ENCODE results near the gene BHLHE40. TPM values are rescaled to one million over a fixed set of nuclear protein-coding genes. Genes with fewer than 3 reads are reported as not detected.

BHLHE40 gene
- polyA plus RNA-seq, 1 of the 3 experiments (the other 2 are of a cell fraction), result 62.2 TPM

DNA sequence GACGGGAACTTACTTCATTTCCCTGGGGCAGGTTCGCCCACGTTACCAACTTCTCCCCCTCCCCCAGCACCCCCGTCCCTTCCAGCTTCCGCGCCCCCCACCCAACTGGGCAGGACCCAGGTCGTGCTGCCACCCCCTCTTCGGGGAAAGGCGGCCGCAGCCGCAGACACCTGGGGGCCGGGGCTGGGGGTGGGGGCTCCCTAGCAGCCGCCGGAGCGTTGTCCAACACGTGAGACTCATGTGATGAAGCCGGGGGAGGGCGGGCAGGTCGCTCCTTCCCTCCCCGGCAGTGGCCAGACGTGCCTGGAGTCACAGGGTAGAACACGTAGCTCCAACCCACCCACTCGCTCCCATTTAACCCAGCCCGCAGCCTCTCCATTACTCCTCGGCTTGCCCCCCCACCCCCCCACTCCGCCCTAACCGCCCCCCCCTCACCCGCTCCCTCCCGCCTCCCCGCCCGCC is 240 bp upstream of the BHLHE40 start (continued):
- TF ChIP-seq, protein P1, sequence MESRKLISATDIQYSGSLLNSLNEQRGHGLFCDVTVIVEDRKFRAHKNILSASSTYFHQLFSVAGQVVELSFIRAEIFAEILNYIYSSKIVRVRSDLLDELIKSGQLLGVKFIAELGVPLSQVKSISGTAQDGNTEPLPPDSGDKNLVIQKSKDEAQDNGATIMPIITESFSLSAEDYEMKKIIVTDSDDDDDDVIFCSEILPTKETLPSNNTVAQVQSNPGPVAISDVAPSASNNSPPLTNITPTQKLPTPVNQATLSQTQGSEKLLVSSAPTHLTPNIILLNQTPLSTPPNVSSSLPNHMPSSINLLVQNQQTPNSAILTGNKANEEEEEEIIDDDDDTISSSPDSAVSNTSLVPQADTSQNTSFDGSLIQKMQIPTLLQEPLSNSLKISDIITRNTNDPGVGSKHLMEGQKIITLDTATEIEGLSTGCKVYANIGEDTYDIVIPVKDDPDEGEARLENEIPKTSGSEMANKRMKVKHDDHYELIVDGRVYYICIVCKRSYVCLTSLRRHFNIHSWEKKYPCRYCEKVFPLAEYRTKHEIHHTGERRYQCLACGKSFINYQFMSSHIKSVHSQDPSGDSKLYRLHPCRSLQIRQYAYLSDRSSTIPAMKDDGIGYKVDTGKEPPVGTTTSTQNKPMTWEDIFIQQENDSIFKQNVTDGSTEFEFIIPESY (IDR thresholded peaks at IDR 0.05; ENCODE audit: borderline replicate concordance, low read depth), result no peak
- TF ChIP-seq EP300 (IDR thresholded peaks at IDR 0.05; ENCODE audit: borderline replicate concordance in 1 of 2, low read depth in 1 of 2, low read length in 1 of 2) (no peak), CHD2 (IDR thresholded peaks at IDR 0.05; ENCODE audit: low read length, partially characterized antibody) (no peak), RFX5 (IDR thresholded peaks at IDR 0.05; ENCODE audit: low read length) (no peak), MEF2A (IDR thresholded peaks at IDR 0.05; ENCODE audit: borderline replicate concordance, low read depth) (no peak), POLR2AphosphoS5 (IDR thresholded peaks at IDR 0.05; ENCODE audit: low read depth, low read length) (no peak; the same call in 1 of the 2 replicates)
- TF ChIP-seq, protein P2, sequence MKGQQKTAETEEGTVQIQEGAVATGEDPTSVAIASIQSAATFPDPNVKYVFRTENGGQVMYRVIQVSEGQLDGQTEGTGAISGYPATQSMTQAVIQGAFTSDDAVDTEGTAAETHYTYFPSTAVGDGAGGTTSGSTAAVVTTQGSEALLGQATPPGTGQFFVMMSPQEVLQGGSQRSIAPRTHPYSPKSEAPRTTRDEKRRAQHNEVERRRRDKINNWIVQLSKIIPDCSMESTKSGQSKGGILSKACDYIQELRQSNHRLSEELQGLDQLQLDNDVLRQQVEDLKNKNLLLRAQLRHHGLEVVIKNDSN (IDR thresholded peaks at IDR 0.05; ENCODE audit: borderline replicate concordance, low read depth), result peak; percentile 80; the same call in 1 of the 2 replicates
- TF ChIP-seq, protein P3, sequence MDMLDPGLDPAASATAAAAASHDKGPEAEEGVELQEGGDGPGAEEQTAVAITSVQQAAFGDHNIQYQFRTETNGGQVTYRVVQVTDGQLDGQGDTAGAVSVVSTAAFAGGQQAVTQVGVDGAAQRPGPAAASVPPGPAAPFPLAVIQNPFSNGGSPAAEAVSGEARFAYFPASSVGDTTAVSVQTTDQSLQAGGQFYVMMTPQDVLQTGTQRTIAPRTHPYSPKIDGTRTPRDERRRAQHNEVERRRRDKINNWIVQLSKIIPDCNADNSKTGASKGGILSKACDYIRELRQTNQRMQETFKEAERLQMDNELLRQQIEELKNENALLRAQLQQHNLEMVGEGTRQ (IDR thresholded peaks at IDR 0.05; ENCODE audit: borderline replicate concordance, low read depth, low read length), result peak; percentile 20; the same call in 1 of the 2 replicates

GRCh38 chr3:4980229-4981203 is 1.3 kb downstream of the BHLHE40 start:
- peak; percentile 82 for DNase-seq
- H3K9me2 ChIP-seq, result no peaks in the 10 kb centered on the region
- H3K4me1 ChIP-seq (ENCODE audit: control insufficient read depth in 1 of 2, insufficient read depth in 2 of 2, low read depth in 1 of 2, low read length in 1 of 2), result peaks cover 28 to 37% of the 10 kb centered on the region in 2 experiments; a peak in 3 of 4 replicates
- peaks cover 26% of the 10 kb centered on the region in 2 experiments for H3K36me3 ChIP-seq (replicated peaks in 1 of 2; ENCODE audit: control insufficient read depth in 1 of 2, insufficient read depth in 2 of 2, low read length in 1 of 2)
- H3K27me3 ChIP-seq (ENCODE audit: insufficient read depth), result no peaks in the 10 kb centered on the region
- H3K79me2 ChIP-seq (ENCODE audit: insufficient read depth), result peaks cover 58% of the 10 kb centered on the region
- peak overlapping the region; percentile 69 to 98 for H3K4me3 ChIP-seq (ENCODE audit: low read depth in 2 of 2, low read length in 1 of 2)
- H3F3A ChIP-seq (replicated peaks; ENCODE audit: insufficient read depth), result peaks cover 48% of the 10 kb centered on the region
- H3K27ac ChIP-seq (ENCODE audit: low read depth in 2 of 2, low read length in 1 of 2), result peak overlapping the region; percentile 91 to 95
- H2AFZ ChIP-seq (ENCODE audit: low read depth), result no peak overlapping the region; the same call in 1 of the 2 replicates
- 17% methylated on average over 15 of the region's 32 CpGs for WGBS (ENCODE audit: low lambda C conversion rate)
- peak overlapping the region; percentile 76 for H3K4me2 ChIP-seq
- H3K9me3 ChIP-seq, result no peaks in the 10 kb centered on the region
- peaks cover 16% of the 10 kb centered on the region for H4K20me1 ChIP-seq (ENCODE audit: insufficient read depth)
- peak overlapping the region; percentile 98 for H3K9ac ChIP-seq
- CTCF ChIA-PET, result interaction anchor here (0.6 to 16.3 kb wide), 36 partner anchors 12 to 470 kb away, joined by 3 to 277 read pairs (median 4); no protein-coding TSS in a partner anchor
- POLR2A ChIA-PET, result interaction anchor here (1.7 kb wide), 1 partner anchor 48 kb away, joined by 5 read pairs; no protein-coding TSS in a partner anchor
- TF ChIP-seq, protein P3 (IDR thresholded peaks at IDR 0.05; ENCODE audit: borderline replicate concordance, low read depth, low read length), result no peak
- no peak for TF ChIP-seq GABPA (IDR thresholded peaks at IDR 0.05; ENCODE audit: low read depth)
- peak; percentile 38 for TF ChIP-seq JUND (IDR thresholded peaks at IDR 0.05)
- no peak for TF ChIP-seq ELF1 (IDR thresholded peaks at IDR 0.05)
- peak; percentile 89 for TF ChIP-seq CTCF (IDR thresholded peaks at IDR 0.05)
- peak; percentile 79 for TF ChIP-seq MAX (IDR thresholded peaks at IDR 0.05; ENCODE audit: low read depth)
- TF ChIP-seq TCF12 (IDR thresholded peaks at IDR 0.05), result peak; percentile 59
- TF ChIP-seq EZH2phosphoT487 (IDR thresholded peaks at IDR 0.05; ENCODE audit: borderline replicate concordance, low read depth), result no peak
- TF ChIP-seq, protein P1 (IDR thresholded peaks at IDR 0.05; ENCODE audit: borderline replicate concordance, low read depth), result no peak
- peak; percentile 78 for TF ChIP-seq RCOR1 (IDR thresholded peaks at IDR 0.05; ENCODE audit: low read length)
